ENCODE measurements around the gene MCUB.

DNA sequence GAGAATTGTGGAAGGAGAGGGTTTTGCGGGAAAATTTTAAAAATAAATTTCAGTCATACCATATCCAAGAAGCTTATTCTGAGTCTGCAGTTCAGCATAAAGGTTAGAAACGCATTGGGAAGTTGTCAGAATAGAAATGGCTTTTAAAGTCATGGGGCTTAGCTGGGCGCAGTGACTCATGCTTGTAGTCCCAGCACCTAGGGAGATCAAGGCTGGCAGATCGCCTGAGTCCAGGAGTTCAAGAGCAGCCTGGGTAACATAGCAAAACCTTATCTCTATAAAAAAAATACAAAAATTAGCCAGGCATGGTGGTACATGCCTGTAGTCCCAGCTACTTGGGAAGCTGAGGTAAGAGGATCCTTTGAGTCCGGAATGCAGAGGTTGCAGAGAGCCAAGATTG, 173.7 kb downstream of the MCUB start:
- no peak for TF ChIP-seq POLR2A (IDR thresholded peaks at IDR 0.05)
- TF ChIP-seq, protein P1, sequence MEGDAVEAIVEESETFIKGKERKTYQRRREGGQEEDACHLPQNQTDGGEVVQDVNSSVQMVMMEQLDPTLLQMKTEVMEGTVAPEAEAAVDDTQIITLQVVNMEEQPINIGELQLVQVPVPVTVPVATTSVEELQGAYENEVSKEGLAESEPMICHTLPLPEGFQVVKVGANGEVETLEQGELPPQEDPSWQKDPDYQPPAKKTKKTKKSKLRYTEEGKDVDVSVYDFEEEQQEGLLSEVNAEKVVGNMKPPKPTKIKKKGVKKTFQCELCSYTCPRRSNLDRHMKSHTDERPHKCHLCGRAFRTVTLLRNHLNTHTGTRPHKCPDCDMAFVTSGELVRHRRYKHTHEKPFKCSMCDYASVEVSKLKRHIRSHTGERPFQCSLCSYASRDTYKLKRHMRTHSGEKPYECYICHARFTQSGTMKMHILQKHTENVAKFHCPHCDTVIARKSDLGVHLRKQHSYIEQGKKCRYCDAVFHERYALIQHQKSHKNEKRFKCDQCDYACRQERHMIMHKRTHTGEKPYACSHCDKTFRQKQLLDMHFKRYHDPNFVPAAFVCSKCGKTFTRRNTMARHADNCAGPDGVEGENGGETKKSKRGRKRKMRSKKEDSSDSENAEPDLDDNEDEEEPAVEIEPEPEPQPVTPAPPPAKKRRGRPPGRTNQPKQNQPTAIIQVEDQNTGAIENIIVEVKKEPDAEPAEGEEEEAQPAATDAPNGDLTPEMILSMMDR (IDR thresholded peaks at IDR 0.05): no peak
- no peak for TF ChIP-seq POLR2AphosphoS5 (IDR thresholded peaks at IDR 0.05)
